ENCODE results near the gene PALM. TPM values are rescaled to one million over a fixed set of nuclear protein-coding genes. Genes with fewer than 3 reads are reported as not detected.
"Not testable (repeated sequence)": the region's sequence is repeated elsewhere in the genome, so short reads cannot be mapped to it uniquely, and the experiment has no call there.

Gene PALM
- total RNA-seq, 1 donor from 2014 or later, result 17.1 TPM

DNA sequence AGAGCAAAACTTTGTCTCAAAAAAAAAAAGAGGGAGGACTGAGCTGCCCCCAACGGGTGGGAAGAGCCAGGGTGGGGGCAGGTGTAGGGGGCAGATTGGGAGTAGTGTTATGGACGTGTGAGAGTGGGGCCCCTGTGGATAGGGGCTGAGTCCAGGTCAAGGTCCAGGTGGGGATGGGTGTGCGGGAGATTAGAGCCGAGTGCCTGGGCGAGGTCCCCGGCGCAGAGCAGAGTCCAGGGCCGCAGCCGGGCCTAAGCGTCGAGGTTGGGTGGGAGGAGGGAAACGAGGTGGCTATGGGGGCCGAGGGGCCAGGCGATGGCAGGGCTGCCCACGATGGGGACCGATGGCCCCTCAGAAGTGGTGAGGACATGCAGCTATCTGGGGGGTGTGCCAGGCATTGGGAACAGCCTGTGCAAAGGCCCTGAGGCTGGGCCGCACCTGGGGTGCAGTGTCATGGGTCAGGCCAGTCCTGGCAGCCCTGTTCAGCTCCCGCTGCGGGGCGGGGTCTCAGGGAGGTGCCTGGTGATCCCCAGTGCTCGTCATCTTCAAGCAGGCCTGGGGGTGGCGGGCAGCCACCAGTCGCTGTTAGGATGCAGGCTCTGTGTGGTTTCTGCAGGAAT lies 29.9 kb downstream of the PALM start:
- TF ChIP-seq, protein P1, sequence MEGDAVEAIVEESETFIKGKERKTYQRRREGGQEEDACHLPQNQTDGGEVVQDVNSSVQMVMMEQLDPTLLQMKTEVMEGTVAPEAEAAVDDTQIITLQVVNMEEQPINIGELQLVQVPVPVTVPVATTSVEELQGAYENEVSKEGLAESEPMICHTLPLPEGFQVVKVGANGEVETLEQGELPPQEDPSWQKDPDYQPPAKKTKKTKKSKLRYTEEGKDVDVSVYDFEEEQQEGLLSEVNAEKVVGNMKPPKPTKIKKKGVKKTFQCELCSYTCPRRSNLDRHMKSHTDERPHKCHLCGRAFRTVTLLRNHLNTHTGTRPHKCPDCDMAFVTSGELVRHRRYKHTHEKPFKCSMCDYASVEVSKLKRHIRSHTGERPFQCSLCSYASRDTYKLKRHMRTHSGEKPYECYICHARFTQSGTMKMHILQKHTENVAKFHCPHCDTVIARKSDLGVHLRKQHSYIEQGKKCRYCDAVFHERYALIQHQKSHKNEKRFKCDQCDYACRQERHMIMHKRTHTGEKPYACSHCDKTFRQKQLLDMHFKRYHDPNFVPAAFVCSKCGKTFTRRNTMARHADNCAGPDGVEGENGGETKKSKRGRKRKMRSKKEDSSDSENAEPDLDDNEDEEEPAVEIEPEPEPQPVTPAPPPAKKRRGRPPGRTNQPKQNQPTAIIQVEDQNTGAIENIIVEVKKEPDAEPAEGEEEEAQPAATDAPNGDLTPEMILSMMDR (conservative IDR thresholded peaks at IDR 0.05; ENCODE audit: low read depth, low read length), result no peak

DNA sequence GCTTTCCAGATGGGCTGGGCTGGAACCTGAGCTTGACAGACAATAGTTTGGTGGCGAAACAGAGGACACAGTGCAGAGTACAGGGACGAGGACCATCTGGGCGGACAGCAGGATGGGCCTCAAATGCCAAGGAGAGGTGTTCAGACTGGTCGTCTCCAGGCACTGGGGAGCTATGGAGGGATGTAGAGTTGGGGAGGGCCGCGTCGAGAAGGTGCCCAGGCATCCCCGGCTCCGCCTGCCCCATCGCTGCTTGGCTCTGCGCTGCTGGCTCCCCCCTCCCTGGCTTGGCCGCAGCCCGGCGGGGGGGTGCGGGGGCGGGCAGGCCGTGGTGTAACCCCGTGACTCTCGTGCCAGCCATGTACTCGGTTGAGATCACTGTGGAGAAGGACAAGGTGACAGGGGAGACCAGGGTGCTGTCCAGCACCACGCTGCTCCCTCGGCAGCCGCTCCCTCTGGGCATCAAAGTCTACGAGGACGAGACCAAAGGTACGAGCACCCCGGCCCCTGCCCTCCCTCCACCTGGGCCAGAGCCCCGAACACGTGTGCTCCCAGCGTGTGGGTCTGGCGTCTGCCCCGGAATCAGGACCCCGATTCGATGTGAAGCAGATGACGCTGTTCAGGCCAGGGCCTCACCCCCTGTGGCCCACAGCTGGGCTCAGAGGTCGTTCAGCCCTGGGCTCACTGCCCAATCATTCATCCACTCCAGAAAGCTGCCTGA lies 31.4 kb downstream of the PALM start:
- no peak overlapping the region for H3K4me3 ChIP-seq (ENCODE audit: low read depth, low read length)
- no peak for DNase-seq (ENCODE audit: low read depth)
- TF ChIP-seq, protein P1 (conservative IDR thresholded peaks at IDR 0.05; ENCODE audit: low read depth, low read length), result no peak

More for the DNA sequence above, 29.9 kb downstream of the PALM start:
- DNase-seq (ENCODE audit: low read depth), result no peak
- H3K4me3 ChIP-seq (ENCODE audit: low read depth, low read length), result no peak overlapping the region

DNA sequence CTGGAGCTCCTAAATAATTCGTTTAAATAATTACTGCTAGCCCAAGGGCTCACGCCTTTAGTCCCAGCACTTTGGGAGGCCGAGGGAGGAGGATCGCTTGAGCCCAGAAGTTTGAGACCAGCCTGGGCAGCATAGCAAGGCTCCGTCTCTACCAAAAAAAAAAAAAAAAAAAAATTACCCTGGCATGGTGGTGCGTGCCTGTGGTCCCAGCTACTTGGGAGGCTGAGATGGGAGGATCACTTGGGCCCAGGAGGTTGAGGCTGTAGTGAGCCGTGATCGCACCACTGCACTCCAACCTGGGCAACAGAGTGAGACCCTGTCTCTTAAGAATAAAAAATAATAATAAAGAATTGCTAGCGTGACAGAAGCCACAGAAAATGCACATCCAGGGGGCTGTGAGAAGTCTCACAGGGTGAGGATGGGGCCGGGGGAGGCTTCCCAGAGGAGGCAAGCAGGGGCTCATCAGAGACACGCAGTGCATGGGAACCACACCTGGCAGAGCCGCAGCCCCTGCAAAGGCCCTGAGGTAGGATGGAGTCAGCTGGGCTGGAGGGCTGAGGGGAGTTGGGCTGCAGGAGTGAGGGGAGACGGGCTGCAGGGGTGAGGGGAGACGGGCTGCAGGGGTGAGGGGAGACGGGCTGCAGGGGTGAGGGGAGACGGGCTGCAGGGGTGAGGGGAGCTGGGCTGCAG lies 32.2 kb downstream of the PALM start:
- not testable (repeated sequence) for H3K4me3 ChIP-seq (ENCODE audit: low read depth, low read length); DNase-seq (ENCODE audit: low read depth)

DNA sequence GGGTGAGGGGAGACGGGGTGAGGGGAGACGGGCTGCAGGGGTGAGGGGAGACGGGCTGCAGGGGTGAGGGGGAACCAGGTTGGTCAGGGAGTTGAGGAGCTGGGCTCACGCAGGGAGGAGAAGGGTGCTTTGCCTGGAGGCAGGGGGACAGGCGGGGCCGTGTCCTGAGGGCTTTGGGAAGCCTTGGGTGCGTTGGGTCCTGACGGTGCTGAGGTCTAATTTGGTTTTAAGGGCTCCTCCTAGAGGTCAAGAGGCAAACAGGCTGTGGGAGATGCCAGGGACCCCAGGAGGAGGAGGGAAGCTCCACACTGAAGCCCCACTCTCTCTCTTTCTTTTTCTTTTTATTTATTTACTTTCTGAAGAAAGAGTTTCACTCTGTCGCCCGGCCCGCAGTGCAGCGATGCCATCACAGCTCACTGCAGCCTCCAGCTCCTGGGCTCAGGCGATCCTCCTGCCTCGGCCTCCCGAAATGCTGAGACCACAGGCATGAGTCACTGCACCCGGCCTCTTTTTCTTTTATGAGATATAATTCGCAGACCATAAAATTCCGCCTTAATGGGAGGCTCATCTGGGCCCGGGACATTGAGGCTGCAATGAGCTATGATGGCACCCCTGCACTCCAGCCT lies 32.9 kb downstream of the PALM start:
- TF ChIP-seq, protein P1 (conservative IDR thresholded peaks at IDR 0.05; ENCODE audit: low read depth, low read length), result peak; percentile 28
- no peak for DNase-seq (ENCODE audit: low read depth)
- H3K4me3 ChIP-seq (ENCODE audit: low read depth, low read length), result no peak overlapping the region

DNA sequence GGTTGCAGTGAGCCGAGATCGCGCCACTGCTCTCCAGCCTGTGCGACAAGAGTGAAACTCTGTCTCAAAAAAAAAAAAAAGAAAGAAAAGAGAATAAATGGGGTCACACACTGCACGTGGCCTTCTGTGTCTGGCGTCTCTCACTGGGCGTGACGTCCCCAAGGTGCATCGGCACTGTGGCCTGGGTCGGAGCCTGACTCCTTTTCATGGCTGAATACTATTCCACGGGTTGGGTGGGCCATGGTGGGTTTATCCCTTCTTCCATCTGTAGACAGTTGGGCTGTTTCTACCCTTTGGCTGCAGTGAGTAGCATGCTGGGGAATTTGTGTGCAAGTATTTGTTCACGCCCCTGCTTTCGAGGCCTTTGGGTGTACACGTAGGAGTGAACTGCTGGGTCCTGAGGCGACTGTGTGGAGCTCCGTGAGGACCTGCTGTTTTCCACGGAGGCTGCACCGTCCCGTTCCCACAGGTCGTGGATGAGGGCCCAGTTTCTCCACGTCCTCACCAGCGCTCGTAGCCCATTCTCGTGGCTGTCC lies 33.9 kb downstream of the PALM start:
- no peak for DNase-seq (ENCODE audit: low read depth)
- TF ChIP-seq, protein P1 (conservative IDR thresholded peaks at IDR 0.05; ENCODE audit: low read depth, low read length), result no peak
- H3K4me3 ChIP-seq (ENCODE audit: low read depth, low read length), result no peak overlapping the region

DNA sequence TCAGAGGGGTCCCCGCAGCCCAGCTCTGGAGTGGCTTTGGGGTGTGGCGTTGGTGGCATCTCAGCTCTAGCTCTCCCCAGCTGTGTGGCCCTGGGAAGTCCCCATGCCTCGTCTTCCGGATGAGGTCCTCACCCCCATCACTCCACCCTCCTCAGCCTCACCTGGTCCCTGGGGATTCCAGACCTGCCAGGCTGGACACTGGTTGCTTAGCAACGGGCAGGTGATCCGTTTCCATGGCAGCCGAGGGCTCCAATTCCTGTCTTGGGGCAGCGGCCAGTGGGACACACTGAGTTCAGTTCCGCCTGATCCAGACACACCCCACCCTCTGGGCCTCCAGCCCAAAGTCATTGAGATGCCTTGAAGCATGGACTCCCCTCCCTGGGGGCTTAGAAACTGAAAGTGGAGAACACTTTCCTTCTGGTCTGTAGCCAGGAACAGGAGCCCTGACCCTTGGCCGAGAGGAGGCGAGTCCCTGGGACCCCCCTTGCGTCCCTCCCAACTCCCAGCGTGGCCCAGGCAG lies 34.5 kb downstream of the PALM start:
- TF ChIP-seq, protein P1 (conservative IDR thresholded peaks at IDR 0.05; ENCODE audit: low read depth, low read length), result no peak
- no peak for DNase-seq (ENCODE audit: low read depth)
- no peak overlapping the region for H3K4me3 ChIP-seq (ENCODE audit: low read depth, low read length)

DNA sequence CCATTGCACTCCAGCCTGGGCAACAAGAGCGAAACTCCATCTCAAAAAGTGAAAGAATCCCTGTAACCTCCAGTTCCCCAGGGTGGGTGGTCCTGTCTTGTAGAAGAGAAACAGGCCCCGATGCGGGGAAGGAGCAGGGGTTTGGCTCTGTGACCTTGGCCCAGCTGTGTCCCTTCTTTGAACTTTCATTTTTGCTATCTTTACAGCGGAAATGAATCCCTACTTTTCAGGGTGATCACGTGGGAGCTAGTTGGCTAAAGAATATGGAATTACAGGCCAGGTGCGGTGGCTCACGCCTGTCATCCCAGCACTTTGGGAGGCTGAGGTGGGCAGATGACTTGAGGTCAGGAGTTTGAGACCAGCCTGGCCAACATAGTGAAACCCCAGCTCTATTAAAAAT lies 36.4 kb downstream of the PALM start:
- DNase-seq (ENCODE audit: low read depth); H3K4me3 ChIP-seq (ENCODE audit: low read depth, low read length): not testable (repeated sequence)

Measured in epithelial cell of proximal tubule (primary cell).